LNCaP clone FGC (cell line): ENCODE measurements around the gene ATP8A1.
"Not testable (repeated sequence)": the region's sequence is repeated elsewhere in the genome, so short reads cannot be mapped to it uniquely, and the experiment has no call there.

Source experiments
- DNase-seq: peaks from one replicate; pipeline ENCODE4 v3.0.0-alpha.2; 2011; ENCODE audit warnings: low read depth
- H3K4me3 ChIP-seq: 2 replicates; pipeline ENCODE4 v1.5.1; 2011; ENCODE audit warnings: mild to moderate bottlenecking, low read depth, low read length, control low read depth
- TF ChIP-seq, protein P1 (sequence below): IDR thresholded peaks from 2 replicates; pipeline ENCODE4 v1.5.1; 2012; ENCODE audit warnings: mild to moderate bottlenecking; ENCODE audit not compliant: control insufficient read depth, insufficient read depth; ENCODE audit errors: extremely low read depth

The ATP8A1 gene

DNA sequence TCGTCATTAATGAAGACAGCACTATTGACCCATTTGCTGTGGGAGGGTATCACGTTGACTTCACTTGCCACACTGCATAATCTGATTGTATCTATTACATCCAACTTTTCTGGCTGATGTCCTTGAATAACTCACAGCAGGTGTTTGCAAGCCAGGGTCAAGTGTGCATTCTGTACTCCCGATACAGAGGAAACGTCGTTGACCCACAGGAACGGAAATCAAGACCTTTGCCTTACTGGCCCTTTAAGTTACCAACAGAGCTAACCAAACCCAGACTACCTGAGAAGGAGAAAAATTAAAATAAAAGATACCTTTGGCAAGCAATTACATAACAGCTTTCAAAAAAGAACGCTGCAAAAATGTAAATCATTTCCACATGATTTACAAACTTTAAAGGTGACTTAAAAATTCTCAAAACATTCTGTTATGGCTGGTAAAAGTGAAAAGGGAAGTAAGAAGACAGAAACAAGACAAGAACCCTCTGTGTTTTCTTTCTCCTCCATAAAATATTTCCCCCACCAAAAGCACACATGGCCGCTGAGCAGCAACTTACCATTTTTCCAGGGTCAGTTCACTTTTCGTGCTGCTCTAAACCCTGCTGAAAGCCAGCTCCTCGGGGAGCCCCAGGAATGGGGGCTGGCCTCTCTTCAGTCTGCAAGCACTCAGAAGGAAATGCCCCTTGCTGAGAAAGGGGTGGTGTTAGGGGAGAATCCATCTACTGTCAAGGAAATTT is 266.1 kb downstream of the ATP8A1 start:
- no peak for DNase-seq
- TF ChIP-seq, protein P1, sequence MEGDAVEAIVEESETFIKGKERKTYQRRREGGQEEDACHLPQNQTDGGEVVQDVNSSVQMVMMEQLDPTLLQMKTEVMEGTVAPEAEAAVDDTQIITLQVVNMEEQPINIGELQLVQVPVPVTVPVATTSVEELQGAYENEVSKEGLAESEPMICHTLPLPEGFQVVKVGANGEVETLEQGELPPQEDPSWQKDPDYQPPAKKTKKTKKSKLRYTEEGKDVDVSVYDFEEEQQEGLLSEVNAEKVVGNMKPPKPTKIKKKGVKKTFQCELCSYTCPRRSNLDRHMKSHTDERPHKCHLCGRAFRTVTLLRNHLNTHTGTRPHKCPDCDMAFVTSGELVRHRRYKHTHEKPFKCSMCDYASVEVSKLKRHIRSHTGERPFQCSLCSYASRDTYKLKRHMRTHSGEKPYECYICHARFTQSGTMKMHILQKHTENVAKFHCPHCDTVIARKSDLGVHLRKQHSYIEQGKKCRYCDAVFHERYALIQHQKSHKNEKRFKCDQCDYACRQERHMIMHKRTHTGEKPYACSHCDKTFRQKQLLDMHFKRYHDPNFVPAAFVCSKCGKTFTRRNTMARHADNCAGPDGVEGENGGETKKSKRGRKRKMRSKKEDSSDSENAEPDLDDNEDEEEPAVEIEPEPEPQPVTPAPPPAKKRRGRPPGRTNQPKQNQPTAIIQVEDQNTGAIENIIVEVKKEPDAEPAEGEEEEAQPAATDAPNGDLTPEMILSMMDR, result no peak
- H3K4me3 ChIP-seq, result no peak overlapping the region

DNA sequence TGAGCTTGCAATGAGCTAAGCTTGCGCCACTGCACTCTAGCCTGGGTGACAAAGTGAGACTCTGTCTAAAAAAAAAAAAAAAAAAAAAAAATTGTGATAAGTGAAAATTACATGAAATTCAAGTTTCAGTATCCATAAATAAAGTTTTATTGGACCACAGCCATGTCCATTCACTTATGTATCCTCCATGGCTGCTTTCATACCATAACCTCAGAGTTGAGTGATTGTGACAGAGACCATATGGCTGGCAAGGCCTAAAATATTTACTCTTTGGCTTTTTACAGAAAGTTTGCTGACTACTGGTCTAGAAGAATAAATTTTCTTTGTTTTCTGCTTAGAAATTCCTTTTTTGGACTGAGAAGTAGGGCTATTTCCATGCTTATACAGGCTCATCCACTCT is 271.4 kb downstream of the ATP8A1 start:
- TF ChIP-seq, protein P1, result no peak
- DNase-seq, result no peak
- no peak overlapping the region for H3K4me3 ChIP-seq

DNA sequence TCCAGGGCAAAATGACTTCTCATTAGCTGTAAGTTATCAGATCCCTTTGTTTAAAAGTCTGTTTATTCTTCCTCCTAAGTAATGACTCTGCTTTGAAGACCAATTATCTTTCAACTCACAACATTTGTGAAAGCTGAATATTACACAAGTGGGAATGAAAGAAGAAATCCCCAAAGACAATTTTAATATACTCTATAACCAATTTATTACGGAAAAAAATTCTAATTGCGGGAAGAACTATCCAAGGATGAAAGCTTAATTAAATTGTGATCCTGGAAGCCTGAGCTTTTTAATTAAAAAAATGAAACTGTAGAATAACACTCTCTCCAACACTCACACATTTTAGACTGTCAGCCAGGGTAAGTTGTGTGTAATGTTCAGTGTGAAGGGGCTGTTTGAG is 275.2 kb downstream of the ATP8A1 start:
- H3K4me3 ChIP-seq, result no peak overlapping the region
- DNase-seq, result no peak
- TF ChIP-seq, protein P1, result no peak

DNA sequence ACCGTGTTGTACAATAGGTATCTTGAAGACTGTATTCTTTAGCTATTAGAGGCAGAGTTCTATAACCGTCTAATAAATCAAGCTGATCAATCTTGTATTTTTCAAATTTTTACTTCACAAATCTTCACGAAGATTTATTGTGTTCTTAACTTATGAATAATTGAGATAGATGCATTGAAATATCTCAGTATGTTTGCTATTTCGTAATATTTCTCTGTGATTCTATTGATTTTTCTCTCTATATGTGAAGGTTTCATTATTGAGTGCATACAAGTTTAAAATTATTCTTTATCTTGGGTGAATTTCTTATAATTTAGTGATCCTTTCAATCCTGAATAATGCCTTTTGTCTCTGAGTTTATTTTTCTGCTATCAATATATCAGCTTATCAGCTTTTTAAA is 279.4 kb downstream of the ATP8A1 start:
- TF ChIP-seq, protein P1, result no peak
- no peak overlapping the region for H3K4me3 ChIP-seq
- no peak for DNase-seq

DNA sequence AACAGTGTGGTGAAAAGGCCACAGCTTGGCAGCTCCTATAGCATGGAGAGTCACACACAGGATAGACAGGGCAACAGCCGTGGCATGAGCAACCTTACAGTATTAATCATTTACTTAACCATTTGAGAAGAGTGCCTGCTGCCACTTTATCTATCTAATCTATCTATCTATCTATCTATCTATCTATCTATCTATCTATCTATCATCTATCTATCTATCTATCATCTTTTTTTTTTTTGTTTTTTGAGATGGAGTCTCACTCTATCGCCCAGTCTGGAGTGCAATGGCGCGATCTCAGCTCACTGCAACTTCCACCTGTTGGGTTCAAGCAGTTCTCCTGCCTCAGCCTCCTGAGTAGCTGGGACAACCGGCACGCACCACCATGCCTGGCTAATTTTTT is 284.6 kb downstream of the ATP8A1 start:
- not testable (repeated sequence) for H3K4me3 ChIP-seq, DNase-seq

DNA sequence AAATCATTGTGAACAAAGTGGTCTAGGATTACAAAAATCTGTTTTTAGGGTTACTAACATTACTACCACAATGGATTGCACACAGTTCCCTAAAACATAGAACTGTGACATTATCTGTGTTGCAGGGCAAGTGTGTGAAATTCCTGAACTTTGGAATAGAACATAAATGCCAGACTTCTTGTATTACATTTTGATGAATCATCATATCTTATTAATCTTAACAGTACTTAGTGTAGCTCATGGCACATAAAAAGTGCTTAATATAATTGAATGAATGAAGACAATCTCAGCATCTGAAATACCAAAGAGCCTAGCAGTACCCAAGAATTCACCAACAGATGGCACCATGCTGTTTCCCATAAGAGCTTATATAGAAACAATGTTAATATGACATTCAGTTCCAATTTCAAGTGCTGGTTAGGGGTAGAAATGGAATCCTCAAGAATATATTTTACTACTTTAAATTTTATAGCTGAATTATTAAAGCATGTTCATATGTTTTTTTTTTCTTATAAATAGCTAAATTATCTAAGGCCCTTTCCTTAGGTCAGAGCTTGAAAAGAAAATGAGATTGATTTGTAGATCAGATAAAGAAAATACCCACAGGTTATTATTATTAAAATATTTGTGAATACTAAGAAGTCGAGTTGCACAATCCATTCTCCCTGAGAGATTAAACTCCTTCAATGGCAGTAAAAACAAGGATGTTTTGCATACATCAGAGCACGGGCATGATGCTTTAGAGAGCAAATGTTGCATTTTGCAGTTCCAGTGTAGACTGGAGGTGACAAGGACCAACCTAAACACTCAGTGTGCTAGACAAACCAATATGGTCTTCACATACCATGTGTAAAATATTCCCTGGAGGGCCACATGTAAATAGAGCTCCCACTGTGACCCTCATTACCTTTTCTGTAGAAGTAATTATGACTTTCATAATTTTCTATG is 285.3 kb downstream of the ATP8A1 start:
- TF ChIP-seq, protein P1, result peak; percentile 56
- DNase-seq, result peak; percentile 46
- no peak overlapping the region for H3K4me3 ChIP-seq

DNA sequence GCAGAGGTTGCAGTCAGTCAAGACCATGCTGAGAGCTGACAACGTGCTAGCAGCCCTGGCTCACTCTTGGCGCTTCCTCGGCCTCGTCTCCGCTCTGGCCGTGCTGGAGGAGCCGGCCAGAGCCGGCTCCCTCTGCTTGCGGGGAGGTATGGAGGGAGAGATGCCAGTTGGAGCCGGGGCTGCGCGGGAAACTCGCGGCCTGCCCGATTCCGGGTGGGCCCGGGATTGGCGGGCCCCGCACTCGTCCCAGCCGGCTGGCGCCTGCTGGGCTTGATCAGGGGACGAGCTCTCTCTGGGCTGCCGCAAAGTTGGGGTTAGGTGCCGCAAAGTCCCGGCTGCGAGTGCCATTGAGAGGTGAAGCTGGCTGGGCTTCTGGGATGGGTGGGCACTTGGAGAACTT is 287.4 kb downstream of the ATP8A1 start:
- H3K4me3 ChIP-seq, result no peak overlapping the region
- TF ChIP-seq, protein P1, result no peak
- DNase-seq, result no peak
